SIG-M5 treated with dmso at 0.1 percent for 504 hours (cell line): ENCODE results near the gene HECTD2.
"Not testable (repeated sequence)": the region's sequence is repeated elsewhere in the genome, so short reads cannot be mapped to it uniquely, and the experiment has no call there.

ENCODE experiments used
- DNase-seq: peaks from one replicate; lab custom pipeline; 2025; ENCODE audit not compliant: unreplicated experiment; lab: John Stamatoyannopoulos, UW

HECTD2 gene

DNA sequence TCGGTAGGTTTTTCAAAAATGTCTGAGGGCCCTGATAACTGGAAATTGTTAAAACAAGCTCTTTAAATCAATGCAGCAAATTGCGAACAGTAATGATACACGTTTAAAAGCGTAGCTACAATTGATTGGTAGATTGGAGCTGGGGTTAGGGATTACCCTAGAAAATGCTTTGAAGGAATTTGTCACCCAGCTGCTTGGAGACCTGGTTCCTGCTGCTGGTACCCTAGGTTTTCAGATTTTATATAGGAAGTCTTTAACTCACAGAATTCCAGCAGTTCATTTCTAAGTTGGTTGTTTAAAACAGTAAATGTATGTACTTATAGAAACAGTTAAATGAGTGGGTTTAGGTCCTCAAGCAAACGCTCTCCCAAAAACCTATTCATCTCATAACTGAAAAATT, 1.5 kb downstream of the HECTD2 start:
- DNase-seq, result no peak

DNA sequence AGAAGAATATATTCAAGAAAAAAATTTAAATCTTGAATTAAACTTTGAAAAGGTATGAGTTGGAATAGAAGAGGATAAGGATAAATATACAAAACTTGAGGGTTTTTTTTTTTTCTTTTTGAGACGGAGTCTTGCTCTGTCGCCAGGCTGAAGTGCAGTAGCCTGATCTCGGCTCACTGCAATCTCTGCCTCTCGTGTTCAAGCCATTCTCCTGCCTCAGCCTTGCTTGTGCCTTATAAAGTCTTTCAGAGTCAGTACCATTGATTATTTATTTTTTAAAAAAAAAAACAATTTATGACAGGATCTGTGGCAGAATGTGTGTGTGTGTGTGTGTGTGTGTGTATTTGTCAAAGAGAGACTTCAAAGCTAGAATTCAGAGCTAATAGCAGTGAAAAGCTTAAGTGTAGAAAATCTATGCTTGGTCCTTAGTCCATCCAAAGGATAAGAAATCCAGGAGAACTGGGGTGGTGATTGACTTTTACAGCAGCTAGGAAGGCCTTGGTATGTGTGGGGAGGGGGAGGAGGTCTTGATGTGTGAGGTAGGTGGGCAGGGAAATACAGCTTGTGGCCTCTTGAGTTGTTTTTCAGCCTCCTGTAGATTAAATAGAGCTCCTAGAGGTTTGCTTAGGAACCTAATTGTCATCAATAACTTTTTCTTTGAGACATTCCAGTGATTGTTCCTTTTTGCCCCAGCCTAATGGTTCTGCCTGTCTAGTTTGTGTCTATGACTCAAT, 2.4 kb downstream of the HECTD2 start:
- DNase-seq, result no peak

DNA sequence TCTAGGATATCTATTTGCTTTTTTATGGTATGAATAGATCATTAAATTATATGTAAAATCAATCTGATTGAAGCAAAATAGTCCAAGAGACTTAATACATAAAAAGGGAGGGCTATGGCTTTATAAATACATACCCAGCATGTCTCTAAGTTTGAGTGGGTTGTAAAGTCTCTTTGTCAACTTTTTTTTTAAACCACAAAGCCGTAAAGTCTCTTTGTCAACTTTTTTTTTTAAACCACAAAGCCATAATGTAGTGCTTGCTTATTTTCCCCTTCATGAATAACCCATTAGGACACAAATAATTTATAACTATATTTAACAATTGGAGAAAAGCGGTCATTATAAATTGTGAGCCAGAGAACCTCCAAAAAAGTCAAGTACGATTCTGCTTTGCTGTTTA, 5.7 kb downstream of the HECTD2 start:
- no peak for DNase-seq

DNA sequence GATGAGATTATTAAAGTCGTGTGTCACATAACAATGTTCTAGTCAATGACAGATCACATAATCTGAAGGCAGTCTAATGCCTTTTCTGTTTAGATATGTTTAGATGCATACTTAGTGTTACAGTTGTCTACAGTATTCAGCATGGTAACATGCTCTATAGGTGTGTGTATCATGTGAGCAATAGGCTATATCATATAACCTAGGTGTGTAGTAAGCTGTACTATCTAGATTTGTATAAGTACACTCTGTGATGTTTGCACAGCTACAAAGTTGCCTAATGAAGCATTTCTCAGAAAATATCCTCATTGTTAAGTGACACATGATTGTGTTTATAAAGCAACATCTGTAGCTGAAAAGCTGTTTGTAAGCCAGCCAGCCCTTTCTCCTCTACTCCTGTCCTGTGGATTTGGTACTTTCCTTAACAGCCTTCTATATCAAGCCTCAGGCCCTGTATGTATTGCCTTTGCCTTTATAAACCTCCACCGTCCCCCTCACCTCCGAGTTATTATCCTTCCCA, 6.3 kb downstream of the HECTD2 start:
- DNase-seq, result no peak

DNA sequence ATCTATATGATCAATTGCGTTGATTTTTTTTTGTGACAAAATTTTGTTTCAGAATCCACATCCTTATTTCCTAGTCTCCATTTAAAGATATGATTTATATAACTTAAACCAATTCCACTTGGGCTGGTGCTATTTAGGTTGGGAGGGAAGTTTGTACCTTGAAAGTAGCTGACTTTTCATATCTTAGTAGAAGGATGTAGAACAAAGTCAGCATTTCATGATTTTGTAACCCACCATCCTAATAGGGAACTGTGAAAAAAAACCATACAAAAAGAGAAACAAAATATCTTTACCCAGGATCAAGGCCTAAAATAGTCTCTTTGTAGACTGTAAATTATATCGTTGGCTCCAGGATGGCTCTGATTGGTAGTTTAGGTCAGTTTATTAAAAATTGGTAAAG, 8.3 kb downstream of the HECTD2 start:
- DNase-seq, result no peak

DNA sequence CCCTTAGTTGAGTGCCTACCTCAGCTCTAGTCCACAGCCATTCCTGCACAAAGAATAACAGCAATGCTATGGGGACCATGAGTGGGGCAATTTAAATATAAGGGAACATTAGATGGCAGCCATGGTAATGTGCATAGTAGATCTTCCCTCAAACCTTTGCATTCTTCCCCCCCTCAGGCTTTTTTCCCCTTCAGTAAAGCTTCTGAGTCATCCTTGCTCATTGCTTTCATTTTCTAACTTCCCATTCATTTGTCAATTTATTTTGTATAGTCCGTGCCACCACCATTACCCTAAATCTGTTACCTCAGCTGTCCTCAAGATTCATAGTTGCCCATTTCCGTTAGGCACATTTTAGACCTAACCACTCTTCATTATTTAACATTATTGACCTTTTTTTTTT, 10.7 kb downstream of the HECTD2 start:
- DNase-seq, result no peak

DNA sequence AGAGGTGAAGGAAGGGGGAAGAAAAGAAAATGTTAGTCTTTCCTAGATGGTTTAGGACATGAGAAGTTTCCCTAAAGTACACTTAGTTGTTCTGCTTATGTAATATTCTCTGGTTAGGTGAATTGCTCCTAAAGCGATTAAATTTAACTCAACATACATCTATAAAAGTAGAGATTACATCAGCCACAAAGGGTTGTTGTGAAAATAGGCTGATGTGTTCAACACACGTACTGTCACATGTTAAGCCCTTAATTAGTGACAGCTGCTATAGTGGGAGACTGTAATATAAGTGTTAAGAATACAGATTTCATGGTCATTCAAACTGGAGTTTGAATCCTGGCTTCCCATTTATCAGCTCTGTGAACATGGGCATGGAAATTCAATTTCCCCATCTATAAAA, 12.8 kb downstream of the HECTD2 start:
- DNase-seq, result no peak

DNA sequence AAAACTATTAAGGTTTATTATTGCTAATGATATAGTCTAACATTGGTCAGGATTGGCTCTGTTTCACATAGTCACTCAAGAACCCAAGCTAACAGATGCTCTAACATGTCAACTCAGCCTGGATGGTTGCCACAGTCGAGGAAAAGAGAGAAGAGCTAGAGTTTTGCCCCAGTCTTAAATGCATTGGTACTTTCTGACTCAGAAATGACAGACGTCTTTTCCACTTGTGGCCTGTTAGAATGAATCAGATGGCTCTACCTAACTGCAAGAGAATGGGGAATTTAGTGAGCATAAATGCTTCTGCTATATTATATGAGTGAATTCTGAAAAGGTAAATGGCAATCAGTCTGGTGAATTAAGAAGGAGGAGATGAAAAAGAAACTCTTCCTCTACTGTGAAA, 13.9 kb downstream of the HECTD2 start:
- no peak for DNase-seq

DNA sequence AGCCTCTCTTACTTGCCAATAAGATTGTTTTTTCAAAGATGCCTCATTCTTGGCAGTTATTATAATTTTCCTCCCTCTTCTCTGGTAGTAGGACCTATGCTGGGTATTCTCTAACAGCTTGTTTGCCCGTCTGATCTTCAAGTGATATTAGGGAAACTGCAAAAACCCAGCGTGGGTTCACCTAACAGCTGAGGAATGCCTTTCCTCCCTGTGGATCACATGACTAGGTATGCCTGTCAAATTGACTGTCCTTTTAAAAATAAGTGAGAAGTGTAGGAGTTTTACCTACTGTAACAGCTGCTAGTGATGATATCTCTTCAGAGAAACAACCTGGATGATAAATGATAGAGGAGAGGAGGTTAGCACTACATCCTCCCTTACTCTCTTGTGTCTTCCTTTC, 22.0 kb downstream of the HECTD2 start:
- DNase-seq, result no peak

DNA sequence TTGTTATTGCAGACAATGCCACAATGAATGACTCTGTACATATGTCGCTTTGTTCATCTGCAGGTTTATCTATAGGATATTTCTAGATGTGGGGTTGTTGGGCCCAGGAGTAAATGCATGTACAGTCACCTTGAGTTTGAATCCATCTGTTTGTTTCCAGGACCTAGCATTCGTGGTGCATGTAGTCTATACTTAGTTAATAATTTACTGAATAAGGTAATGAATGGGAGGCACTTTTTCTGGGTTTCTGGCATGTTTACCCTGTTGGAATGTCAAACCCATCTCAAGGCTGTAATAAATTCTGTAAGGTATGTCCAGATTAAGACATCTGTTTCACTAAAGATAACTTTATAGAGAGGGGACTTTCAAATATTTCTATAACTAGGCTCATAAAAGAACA, 23.5 kb downstream of the HECTD2 start:
- no peak for DNase-seq

DNA sequence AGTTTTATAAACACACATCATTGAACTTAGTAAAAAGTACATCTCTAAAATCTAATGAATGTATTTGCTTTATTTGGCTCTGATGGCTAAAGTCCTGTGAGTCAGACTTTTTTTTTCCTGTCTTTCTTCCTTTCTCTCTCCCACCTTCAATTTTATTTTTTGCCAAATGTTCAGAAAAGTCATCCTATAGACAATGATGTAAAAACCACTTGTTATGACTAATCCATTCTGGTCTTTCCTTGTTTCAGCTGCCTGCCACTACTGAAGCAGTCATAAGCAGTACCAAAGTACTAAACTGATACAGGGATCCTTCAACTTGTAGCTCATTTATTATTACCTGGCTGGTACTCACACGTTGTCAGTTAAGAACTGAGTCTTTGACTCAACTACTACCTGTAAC, 23.9 kb downstream of the HECTD2 start:
- no peak for DNase-seq

DNA sequence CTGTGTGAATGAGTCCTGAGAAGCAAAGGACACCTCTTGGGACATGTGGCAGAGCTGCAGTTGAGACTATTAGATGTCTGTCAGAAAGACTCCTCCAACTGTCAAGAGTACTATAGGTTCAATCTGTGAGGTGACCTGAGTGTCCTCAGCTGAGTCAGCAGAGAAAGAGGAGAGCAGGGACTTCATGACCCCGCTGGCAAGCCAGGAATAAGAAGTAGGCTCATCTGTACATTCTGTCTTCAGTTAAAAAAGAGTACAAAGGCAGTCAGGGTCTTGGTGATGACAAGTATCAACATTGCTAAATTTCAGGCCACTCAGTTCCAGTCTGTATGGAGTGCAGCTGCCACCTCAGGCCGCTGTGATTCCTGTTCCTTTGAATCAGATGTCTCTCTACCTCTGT, 25.1 kb downstream of the HECTD2 start:
- DNase-seq, result no peak

DNA sequence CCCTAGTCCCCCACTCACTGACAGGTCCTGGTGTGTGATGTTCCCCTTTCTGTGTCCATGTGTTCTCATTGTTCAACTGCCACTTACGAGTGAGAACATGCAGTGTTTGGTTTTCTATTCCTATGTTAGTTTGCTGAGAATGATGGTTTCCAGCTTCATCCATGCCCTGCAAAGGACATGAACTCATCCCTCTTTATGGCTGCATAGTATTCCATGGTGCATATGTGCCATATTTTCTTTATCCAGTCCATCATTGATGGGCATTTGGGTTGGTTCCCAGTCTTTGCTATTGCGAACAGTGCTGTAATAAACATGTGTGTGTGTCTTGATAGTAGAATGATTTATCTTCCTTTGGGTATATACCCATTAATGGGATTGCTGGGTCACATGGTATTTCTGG, 28.1 kb downstream of the HECTD2 start:
- not testable (repeated sequence) for DNase-seq

DNA sequence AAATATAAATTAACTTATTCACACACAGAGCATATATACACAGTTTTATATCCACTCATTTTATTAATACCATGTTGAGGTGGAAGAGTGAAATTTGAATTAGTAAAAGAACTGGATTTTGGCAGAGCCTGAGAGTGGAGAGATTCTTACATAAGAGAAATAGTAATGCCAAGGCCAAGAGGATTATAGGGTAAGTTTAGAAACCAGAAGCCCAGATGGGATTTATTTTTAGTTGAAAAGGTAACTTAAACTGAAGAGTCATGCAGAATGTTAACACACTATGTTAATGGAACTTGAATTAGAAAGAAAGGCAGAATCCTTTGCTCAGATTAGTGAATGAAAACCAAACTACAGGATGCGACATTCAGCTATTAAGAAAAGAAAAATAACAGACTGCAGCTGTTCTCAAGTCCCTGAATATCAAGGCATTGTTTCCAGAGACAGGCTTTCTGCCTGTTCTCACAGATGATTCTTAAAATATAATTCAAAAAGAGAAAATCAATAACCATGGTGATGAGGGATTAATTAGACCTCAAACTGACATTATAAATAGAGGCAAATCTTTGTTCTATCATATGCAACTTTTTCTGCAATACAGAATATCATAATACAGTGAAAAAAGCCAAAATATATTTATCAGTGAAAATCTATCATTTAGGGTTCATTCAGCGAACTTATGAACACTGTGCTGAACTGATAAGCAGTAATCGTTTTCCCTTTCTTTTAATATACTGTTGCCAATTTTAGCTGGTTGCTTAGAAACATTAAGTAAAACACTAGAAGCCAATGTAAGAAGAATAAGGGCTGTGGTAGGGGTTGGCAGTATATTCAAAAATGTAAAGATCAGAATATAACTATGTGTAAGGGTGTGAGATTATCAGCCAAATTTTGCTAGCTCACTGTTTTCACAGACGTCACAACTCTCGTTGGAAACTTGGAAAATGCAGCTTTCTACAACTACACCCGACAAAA, 34.4 kb downstream of the HECTD2 start:
- DNase-seq, result no peak

DNA sequence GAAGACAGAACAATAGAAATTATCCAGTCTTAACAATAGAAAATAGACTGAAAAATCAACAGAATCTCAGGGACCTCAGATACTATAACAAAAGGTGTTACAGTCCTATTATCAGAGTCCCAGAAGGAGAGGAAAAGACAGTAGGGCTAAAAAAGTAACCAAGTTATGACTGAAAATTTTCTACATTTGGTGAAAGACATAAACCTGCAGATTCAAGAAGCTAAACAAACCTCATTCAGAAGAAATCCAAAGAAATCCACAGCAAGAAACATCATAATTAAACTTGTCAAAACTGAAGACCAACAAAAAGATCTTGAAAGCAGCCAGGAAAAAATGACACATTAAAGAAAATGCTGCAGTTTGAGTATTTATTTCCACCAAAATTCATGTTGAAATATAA, 41.9 kb downstream of the HECTD2 start:
- no peak for DNase-seq

DNA sequence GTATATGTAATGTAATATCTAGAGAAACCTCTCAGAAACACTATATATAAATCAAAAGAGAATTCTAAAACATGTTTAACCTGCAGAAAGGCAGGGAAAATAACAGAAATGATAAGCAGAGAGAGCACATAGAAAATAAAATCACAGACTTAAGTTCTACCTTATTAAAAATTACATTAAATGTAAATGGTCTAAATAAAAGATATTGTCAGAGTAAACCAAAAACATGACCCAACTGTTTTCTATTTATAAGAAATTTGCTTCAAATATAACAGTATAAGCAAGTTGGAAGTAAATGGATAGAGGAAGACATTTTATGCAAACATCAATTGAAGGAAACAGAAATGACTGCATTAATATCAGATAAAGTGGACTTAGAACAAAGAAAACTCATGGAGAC, 43.4 kb downstream of the HECTD2 start:
- no peak for DNase-seq

DNA sequence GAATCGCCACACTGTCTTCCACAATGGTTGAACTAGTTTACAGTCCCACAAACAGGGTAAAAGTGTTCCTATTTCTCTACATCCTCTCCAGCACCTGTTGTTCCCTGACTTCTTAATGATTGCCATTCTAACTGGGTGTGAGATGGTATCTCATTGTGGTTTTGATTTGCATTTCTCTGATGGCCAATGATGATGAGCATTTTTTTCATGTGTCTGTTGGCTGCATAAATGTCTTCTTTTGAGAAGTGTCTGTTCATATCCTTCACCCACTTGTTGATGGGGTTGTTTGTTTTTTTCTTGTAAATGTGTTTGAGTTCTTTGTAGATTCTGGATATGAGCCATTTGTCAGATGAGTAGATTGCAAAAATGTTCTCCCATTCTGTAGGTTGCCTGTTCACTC, 45.0 kb downstream of the HECTD2 start:
- DNase-seq, result not testable (repeated sequence)

DNA sequence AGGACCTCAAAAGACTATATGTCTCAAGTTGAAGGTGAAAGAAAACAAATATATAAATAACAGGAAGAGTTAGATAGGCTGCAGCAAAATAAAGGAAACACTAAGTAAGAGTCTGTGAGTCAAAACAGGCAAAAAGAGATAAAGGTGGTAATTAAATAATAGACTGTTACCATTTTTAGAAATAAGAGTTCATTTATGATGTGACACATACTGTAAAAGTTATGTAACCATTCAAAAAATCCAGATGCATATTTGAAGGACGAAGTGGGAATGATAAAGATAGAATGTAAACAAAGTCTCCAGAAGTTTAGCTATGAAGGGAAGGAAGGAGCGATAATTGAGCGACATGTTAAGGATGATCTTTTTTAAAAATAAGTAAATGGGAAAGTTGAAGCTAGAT, 50.5 kb downstream of the HECTD2 start:
- DNase-seq, result no peak

DNA sequence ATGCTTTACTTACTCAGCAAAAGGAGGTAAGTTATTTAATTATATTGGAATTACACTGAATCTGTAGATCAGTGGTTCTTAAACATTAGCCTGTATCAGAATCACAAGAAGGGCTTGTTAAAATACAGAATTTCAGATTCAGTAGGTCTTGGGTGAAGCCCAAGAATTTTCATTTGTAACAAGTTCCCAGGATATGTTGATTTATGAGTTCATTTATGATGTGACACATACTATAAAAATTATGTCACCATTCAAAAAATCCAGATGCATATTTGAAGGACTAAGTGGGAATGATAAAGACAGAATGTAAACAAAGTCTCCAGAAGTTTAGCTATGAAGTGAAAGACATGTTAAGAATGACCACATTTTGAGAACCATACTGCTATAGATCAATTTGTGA, 52.3 kb downstream of the HECTD2 start:
- DNase-seq, result no peak

DNA sequence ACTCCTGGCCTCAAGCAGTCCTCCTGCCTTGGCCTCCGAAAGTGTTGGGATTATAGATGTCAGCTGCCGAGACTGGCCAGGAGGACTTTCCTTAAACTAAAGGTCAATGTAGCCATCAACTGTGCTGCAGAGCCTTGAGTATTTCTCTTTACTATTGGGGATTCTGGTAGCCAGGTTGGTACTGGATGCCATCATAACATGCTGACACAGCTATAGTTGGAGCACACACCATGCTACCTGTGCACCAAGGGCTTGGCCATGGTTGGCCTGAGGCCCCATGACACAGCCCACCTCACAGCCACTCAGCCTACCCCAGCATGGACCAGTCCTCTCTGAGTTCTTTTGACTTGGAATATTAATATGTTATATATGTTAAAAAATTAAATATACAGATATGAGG, 54.4 kb downstream of the HECTD2 start:
- no peak for DNase-seq

DNA sequence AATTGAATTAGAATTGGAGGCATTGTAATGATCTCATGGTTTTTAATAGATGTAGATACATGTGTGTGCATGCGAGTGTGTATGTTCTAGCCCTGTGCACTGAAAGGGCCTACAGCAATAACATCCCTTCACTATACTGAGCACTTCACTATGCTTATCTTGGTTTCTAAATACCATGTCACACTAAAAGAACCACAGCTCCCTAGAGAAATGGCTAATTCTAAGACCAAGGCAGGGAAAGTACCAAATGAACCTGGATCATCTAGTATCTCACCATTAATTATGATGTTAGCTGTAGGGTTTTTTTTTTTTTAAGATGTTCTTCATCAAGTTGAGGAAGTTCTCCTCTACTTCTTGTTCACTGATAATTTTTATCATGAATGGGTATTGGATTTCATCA, 55.1 kb downstream of the HECTD2 start:
- DNase-seq, result no peak

DNA sequence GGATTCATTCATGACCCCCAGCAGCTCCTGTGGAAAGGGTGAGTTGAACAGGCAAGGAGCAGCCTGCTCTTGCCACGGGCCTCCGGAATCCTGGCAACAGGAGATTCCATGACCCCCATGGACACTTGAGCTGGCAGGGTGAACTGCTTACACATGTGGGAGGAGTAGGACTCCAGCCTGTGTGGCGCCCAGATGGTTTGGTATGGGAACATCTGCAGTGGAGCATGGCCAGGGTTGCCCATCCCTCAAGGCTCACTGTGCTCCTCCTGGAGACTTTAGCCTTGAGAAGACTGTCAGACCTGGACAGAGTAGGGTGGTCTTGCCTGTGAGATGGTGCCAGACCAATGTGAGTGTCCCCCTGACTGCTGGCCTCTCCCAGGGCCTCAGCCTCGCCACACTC, 57.0 kb downstream of the HECTD2 start:
- DNase-seq, result no peak
